ENCODE measurements around the gene MPST. TPM values are rescaled to one million over a fixed set of nuclear protein-coding genes. Genes with fewer than 3 reads are reported as not detected.

MPST gene
- total RNA-seq, 1 donor from 2014 or later = 36.9 TPM

DNA sequence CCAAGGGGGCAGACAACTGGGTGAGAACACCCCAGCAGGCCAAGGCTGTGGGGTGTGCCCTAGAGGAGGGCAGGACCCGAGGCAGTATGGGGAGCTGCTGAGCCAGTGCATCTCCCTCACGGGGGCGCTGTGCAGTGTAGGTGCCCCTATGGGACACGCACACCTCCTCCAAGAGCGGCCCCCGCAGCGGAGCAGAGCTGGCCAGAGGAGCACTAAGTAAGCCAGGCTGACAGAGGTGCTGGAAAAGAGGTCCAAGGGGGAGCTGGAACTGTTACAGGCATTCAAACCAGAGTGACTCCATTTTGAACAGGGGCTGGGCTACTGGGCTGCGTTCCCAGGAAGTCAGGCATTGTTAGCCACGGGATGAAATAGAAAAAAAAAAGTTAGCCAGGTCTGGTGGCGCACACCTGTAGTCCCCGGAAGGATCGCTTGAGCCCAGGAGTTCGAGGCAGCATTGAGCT is 42.1 kb upstream of the MPST start:
- Mint-ChIP-seq H3K27ac (peak overlapping the region; percentile 60), H3K9me3 (no peaks in the 10 kb centered on the region), H3K27me3 (ENCODE audit: insufficient read depth, low read depth) (peaks cover 4% of the 10 kb centered on the region), H3K4me3 (peak overlapping the region; percentile 80), H3K4me1 (peaks cover 23% of the 10 kb centered on the region), H3K36me3 (no peaks in the 10 kb centered on the region)
- no peaks in the 10 kb centered on the region for H3K79me2 ChIP-seq (ENCODE audit: low read depth)
- DNase-seq (ENCODE audit: low spot score) = peak; percentile 84
- no peaks in the 10 kb centered on the region for H4K20me1 ChIP-seq (ENCODE audit: low read depth)
- H3K27me3 ChIP-seq = no peaks in the 10 kb centered on the region
- no peak overlapping the region for H3K9ac ChIP-seq
- no peak overlapping the region for H3K27ac ChIP-seq
- peaks cover 11% of the 10 kb centered on the region for H3F3A ChIP-seq (ENCODE audit: low read depth)
- H3K4me2 ChIP-seq = peak overlapping the region; percentile 84
- TF ChIP-seq, protein P1, sequence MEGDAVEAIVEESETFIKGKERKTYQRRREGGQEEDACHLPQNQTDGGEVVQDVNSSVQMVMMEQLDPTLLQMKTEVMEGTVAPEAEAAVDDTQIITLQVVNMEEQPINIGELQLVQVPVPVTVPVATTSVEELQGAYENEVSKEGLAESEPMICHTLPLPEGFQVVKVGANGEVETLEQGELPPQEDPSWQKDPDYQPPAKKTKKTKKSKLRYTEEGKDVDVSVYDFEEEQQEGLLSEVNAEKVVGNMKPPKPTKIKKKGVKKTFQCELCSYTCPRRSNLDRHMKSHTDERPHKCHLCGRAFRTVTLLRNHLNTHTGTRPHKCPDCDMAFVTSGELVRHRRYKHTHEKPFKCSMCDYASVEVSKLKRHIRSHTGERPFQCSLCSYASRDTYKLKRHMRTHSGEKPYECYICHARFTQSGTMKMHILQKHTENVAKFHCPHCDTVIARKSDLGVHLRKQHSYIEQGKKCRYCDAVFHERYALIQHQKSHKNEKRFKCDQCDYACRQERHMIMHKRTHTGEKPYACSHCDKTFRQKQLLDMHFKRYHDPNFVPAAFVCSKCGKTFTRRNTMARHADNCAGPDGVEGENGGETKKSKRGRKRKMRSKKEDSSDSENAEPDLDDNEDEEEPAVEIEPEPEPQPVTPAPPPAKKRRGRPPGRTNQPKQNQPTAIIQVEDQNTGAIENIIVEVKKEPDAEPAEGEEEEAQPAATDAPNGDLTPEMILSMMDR (IDR thresholded peaks at IDR 0.05) = peak; percentile 61
- TF ChIP-seq EZH2 (IDR thresholded peaks at IDR 0.05) = no peak
- no peaks in the 10 kb centered on the region for H3K9me3 ChIP-seq (ENCODE audit: low read depth)
- no peaks in the 10 kb centered on the region for H3K4me1 ChIP-seq
- no peaks in the 10 kb centered on the region for H3K36me3 ChIP-seq
- peak overlapping the region; percentile 85 for H2AFZ ChIP-seq (replicated peaks)
- peak overlapping the region; percentile 50 for H3K4me3 ChIP-seq

DNA sequence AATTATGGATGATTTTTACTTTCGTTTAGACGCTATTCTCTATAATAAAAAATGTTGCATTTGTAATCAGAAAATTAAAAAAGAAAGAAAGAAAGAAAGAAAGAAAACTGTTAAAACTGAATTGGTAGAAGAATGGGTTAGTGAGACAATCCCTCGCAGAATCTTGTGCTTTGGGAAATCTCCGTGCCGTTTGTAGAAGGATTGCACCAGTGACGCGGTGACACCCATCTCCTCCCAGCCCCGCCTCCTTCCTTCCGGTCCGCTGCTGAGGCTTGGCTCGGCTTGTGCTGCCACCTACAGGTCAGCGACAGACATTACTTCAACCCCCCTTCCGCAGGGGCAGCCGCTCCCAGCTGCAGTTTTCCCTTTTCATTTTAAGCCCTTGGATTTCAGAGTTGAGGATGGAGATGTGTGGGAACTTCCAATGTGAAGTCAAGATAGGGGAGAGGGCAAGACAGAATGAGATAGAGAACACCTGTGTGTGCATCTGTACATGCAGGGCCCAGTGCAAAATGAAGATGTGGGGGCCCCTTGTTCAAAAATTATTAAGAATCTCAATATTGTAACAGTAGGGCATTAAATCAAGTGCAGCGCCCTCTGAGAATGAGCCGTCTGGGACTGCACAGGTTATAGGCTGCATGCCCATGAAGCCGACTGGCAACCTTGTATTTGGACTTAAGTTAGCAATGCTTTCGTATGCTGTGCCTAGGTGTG is 41.4 kb upstream of the MPST start:
- no peaks in the 10 kb centered on the region for H3K36me3 ChIP-seq
- H2AFZ ChIP-seq (replicated peaks) = peak overlapping the region; percentile 85
- peak overlapping the region; percentile 84 for H3K4me2 ChIP-seq
- Mint-ChIP-seq H3K36me3 (no peaks in the 10 kb centered on the region), H3K27me3 (ENCODE audit: insufficient read depth, low read depth) (peaks cover 4% of the 10 kb centered on the region), H3K4me1 (peaks cover 23% of the 10 kb centered on the region), H3K4me3 (peak overlapping the region; percentile 80), H3K9me3 (no peaks in the 10 kb centered on the region), H3K27ac (no peak overlapping the region)
- H3K4me3 ChIP-seq = peak overlapping the region; percentile 50
- TF ChIP-seq EZH2 (IDR thresholded peaks at IDR 0.05) (no peak), EZH2phosphoT487 (IDR thresholded peaks at IDR 0.05) (no peak)
- TF ChIP-seq, protein P1 (IDR thresholded peaks at IDR 0.05) = peak; percentile 93
- DNase-seq (ENCODE audit: low spot score) = peak; percentile 95
- no peak overlapping the region for H3K9ac ChIP-seq
- H3K4me1 ChIP-seq = no peaks in the 10 kb centered on the region
- H4K20me1 ChIP-seq (ENCODE audit: low read depth) = no peaks in the 10 kb centered on the region
- H3K9me3 ChIP-seq (ENCODE audit: low read depth) = no peaks in the 10 kb centered on the region
- H3K27me3 ChIP-seq = no peaks in the 10 kb centered on the region
- peaks cover 11% of the 10 kb centered on the region for H3F3A ChIP-seq (ENCODE audit: low read depth)
- H3K27ac ChIP-seq = no peak overlapping the region
- H3K79me2 ChIP-seq (ENCODE audit: low read depth) = no peaks in the 10 kb centered on the region

DNA sequence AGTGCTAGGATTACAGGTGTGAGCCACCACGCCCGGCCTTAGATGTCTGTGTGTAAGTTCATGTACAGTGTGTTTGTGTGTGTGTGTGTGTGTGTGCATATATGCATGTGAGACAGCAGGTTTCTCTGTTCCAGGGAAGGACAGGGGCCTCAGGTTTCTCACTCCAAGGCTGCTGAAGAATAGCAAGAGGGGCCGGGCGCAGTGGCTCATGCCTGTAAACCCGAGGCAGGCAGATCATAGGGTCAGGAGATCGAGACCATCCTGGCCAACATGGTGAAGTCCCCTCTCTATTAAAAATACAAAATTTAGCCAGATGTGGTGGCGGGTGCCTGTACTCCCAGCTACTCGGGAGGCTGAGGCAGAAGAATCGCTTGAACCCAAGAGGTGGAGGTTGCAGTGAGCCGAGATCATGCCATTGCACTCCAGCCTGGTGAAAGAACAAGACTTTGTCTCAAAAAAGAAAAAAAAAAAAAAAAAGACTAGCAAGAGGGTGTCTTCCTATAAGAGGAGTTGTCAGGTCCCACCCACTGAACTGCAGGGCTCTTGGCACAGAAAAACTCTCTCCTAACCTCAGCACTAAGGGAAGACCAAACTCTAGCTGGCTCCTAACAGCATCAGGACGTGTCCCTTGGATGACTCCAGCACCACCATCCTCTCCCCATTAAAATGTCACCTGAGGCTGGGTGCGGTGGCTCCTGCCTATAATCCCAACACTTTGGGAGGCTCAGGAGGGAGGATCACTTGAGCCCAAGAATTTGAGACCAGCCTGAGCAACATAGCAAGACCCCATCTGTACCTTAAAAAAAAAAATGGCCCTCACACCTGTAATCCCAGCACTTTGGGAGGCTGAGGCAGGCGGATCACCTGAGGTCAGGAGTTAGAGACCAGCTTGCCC is 40.3 kb upstream of the MPST start:
- Mint-ChIP-seq H3K4me3 (no peak overlapping the region), H3K9me3 (no peaks in the 10 kb centered on the region), H3K27me3 (ENCODE audit: insufficient read depth, low read depth) (no peaks in the 10 kb centered on the region), H3K36me3 (no peaks in the 10 kb centered on the region), H3K27ac (no peak overlapping the region), H3K4me1 (peaks cover 23% of the 10 kb centered on the region)
- H3K27me3 ChIP-seq = no peaks in the 10 kb centered on the region
- TF ChIP-seq EZH2phosphoT487 (IDR thresholded peaks at IDR 0.05) (no peak), EZH2 (IDR thresholded peaks at IDR 0.05) (no peak)
- TF ChIP-seq, protein P1 (IDR thresholded peaks at IDR 0.05) = no peak
- no peaks in the 10 kb centered on the region for H3K4me1 ChIP-seq
- no peak overlapping the region for H3K4me2 ChIP-seq
- H4K20me1 ChIP-seq (ENCODE audit: low read depth) = no peaks in the 10 kb centered on the region
- no peak overlapping the region for H3K27ac ChIP-seq
- H3F3A ChIP-seq (ENCODE audit: low read depth) = peaks cover 11% of the 10 kb centered on the region
- no peaks in the 10 kb centered on the region for H3K79me2 ChIP-seq (ENCODE audit: low read depth)
- H3K9ac ChIP-seq = no peak overlapping the region
- no peaks in the 10 kb centered on the region for H3K9me3 ChIP-seq (ENCODE audit: low read depth)
- no peak overlapping the region for H3K4me3 ChIP-seq
- no peak for DNase-seq (ENCODE audit: low spot score)
- no peaks in the 10 kb centered on the region for H3K36me3 ChIP-seq
- no peak overlapping the region for H2AFZ ChIP-seq (replicated peaks)
